Ishikawa (cell line): ENCODE data around the gene FOXR1.

Experiments used
- CEBPB ChIP-seq: IDR thresholded peaks from 2 replicates; pipeline ENCODE4 v1.6.1; 2012
- CREB1 ChIP-seq: IDR thresholded peaks from 2 replicates; pipeline ENCODE4 v1.6.1; 2012; ENCODE audit warnings: low read depth
- EGR1 ChIP-seq: IDR thresholded peaks from 2 replicates; pipeline ENCODE4 v1.6.1; 2012
- RAD21 ChIP-seq: IDR thresholded peaks from 2 replicates; pipeline ENCODE4 v1.6.1; 2012; ENCODE audit warnings: low read depth
- TAF1 ChIP-seq: IDR thresholded peaks from 2 replicates; pipeline ENCODE4 v1.6.1; 2012; ENCODE audit warnings: low read depth, mild to moderate bottlenecking
- TCF12 ChIP-seq: IDR thresholded peaks from 2 replicates; pipeline ENCODE4 v1.6.1; 2012; ENCODE audit warnings: low read depth
- YY1 ChIP-seq: IDR thresholded peaks from 2 replicates; pipeline ENCODE4 v1.6.1; 2012; ENCODE audit warnings: low read depth

DNA sequence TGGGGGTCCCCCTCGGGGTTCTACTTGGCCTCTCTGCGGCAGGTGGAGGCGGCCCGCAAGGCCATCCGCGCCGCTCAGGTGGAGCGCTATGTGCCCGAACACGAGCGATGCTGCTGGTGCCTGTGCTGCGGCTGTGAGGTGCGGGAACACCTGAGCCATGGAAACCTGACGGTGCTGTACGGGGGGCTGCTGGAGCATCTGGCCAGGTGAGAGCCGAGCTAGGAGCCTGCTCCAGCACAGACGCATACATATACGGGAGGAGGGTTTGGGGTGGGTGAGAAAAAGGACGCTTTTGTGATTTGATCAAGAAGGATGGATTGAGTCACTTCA is 26.8 kb downstream of the FOXR1 start:
- TF ChIP-seq TAF1 (no peak), CREB1 (no peak), CEBPB (no peak), EGR1 (no peak), TCF12 (no peak), YY1 (no peak), RAD21 (no peak)
